ENCODE results near the gene KCNK1.

KCNK1 gene

DNA sequence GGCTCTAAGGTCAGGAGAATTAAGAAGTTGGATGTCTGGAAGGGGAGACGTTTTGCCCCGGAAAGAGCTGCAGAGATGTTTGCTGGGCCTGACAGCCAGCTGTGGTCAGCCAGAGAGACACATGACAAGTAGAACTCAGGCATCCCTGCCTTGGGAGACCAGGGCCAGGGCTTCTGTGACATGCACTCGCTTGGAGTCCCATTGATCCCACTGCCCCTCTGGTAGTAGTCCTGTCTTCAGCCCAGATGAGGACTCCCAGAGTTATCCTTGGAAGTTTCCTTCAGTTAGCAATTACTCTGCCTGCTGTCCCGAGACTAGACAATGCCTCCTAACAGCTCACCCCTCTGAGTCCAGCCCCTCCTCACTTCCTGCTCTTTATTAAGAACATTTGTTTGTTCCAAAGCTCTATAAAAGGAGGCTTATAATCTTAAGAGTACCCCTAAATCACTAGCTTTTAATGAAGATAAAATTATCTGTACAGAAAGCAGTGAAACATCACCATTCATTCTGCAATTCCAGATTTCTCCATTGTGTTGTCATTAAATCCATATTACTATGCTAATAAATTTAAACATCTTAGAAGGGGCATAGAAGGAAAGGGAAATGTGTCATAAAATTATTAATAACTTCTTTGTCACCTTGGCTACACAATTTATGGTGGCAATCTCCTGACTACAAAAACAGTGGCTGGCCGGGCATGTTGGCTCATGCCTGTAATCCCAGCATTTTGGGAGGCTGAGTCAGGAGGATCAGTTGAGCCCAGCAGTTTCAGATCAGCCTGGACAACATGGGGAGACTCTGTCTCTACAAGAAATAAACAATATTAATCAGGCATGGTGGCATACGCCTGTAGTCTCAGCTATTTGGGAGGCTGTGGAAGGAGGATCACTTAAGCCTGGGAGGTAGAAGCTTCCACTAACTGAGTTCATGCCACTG is 94.2 kb downstream of the KCNK1 start:
- no peak for DNase-seq

GRCh38 chr1:233710031-233710430 is 96.1 kb downstream of the KCNK1 start:
- DNase-seq: no peak

DNA sequence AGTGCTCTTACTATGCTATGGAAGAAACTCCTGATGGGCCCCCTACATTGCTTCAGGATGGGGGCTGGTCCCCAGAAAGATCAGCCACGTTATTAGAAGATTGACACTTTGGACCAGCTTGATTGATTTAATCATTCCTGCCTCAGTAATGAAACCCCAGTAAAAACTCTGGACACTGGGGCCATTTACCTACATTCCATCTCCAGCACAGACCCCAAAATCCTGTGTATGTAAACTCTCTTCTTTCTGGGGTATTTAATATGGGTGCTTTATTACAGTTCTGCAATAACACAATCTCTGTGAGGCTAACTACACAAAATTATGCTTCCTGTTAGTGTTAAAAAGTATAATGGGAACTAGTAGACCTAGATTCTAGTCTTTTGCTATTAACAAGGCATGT is 96.6 kb downstream of the KCNK1 start:
- DNase-seq: no peak

DNA sequence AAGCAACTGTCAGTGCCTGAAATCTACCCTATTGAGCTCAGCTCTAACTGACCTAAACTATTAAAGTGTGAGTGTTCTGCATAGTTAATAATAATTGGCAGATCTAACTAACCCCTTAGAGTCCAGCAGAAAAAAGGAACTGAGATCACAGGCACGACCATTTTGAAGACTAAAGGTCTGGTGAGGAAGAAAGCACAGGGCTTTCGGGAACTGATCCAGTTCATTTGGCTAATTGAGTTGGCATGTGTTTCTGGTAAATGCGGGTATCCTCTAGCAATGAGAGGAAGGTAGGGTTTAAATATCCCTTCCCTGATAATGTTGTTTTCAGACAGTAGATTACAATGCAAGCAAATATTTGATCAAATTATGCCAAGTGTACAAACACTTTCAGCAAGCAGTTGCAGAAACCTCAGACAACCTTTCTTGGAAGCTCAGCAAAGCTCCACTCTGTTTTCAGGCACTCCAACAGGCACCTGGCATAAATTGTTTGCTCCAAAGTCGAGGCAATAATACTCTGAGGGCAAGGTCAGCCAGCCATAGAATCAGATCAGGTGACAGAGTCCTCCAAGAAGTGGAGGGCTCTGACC is 100.8 kb downstream of the KCNK1 start:
- no peak for DNase-seq

GRCh38 chr1:233718057-233718456 is 104.2 kb downstream of the KCNK1 start:
- DNase-seq: no peak

GRCh38 chr1:233719655-233720341 is 105.9 kb downstream of the KCNK1 start:
- no peak for DNase-seq

GRCh38 chr1:233721004-233721595 is 107.2 kb downstream of the KCNK1 start:
- DNase-seq: no peak
